Smooth muscle cell (in vitro differentiated cells): Measurements from ENCODE around the gene PHACTR1. TPM values are rescaled to one million over a fixed set of nuclear protein-coding genes. Genes with fewer than 3 reads are reported as not detected.
A peak's percentile ranks its signal among the peaks of the same experiment; 100 is the strongest.
"Not testable (repeated sequence)": the region's sequence is repeated elsewhere in the genome, so short reads cannot be mapped to it uniquely, and the experiment has no call there.

Source experiments
- DNase-seq: peaks from one replicate; lab custom pipeline; 2025; ENCODE audit not compliant: unreplicated experiment; lab: John Stamatoyannopoulos, UW
- H2AFZ ChIP-seq: fragments of 200-600 bp; sonication (generic); 2 replicates; pipeline ENCODE4 v1.6.0; 2016; ENCODE audit warnings: antibody characterized with exemption, low read depth, mild to moderate bottlenecking
- H3F3A ChIP-seq: fragments of 200-600 bp; sonication (generic); 2 replicates; pipeline ENCODE4 v1.6.0; 2017; ENCODE audit warnings: antibody characterized with exemption, low read depth
- H3K27ac ChIP-seq: fragments of 200-600 bp; sonication (generic); 2 replicates; pipeline ENCODE4 v1.5.1; 2016; ENCODE audit warnings: low read depth, mild to moderate bottlenecking
- H3K27me3 ChIP-seq: fragments of 200-600 bp; sonication (generic); 2 replicates; pipeline ENCODE4 v1.6.1; 2016; ENCODE audit warnings: low read depth, mild to moderate bottlenecking
- H3K36me3 ChIP-seq: fragments of 200-600 bp; sonication (generic); 2 replicates; pipeline ENCODE4 v1.5.1; 2016; ENCODE audit warnings: low read depth
- H3K4me1 ChIP-seq: fragments of 200-600 bp; sonication (generic); 2 replicates; pipeline ENCODE4 v1.5.1; 2016; ENCODE audit warnings: low read depth
- H3K4me2 ChIP-seq: fragments of 200-600 bp; sonication (generic); 2 replicates; pipeline ENCODE4 v1.6.0; 2016; ENCODE audit warnings: mild to moderate bottlenecking
- H3K4me3 ChIP-seq: fragments of 200-600 bp; sonication (generic); 2 replicates; pipeline ENCODE4 v1.5.1; 2016; ENCODE audit warnings: mild to moderate bottlenecking
- H3K79me2 ChIP-seq: fragments of 200-600 bp; sonication (generic); 2 replicates; pipeline ENCODE4 v1.6.0; 2016; ENCODE audit warnings: low read depth, mild to moderate bottlenecking
- H3K9ac ChIP-seq: fragments of 200-600 bp; sonication (generic); 2 replicates; pipeline ENCODE4 v1.6.0; 2016; ENCODE audit warnings: low read depth
- H3K9me3 ChIP-seq: fragments of 200-600 bp; sonication (generic); replicated peaks from 2 replicates; pipeline ENCODE4 v1.5.1; 2016; ENCODE audit warnings: low read depth
- H4K20me1 ChIP-seq: fragments of 200-600 bp; sonication (generic); 2 replicates; pipeline ENCODE4 v1.6.0; 2016; ENCODE audit warnings: low read depth
- CTCF ChIP-seq: fragments of 200-600 bp; sonication (generic); IDR thresholded peaks from 2 replicates; pipeline ENCODE4 v1.5.1; 2017; ENCODE audit warnings: borderline replicate concordance, mild to moderate bottlenecking, antibody characterized with exemption; ENCODE audit not compliant: insufficient read depth, poor library complexity, severe bottlenecking
- WGBS: methylation state at CpG from one replicate; pipeline ENCODE4 v1.1.7; 2016; ENCODE audit warnings: low lambda C conversion rate; 5-methylcytosine and 5-hydroxymethylcytosine counted together
- polyA plus RNA-seq: library from polyadenylated mRNA; unstranded; fragments of >200 nt; fragmentation: Nextera tagmentation; extraction: Ambion mirVana; gene quantifications from 2 replicates; pipeline ENCODE4 v1.2.1, GENCODE V29; 2016
- total RNA-seq: library from RNA; depleted of rRNA; stranded (reverse); fragments of >200 nt; gene quantifications from 2 replicates; pipeline ENCODE4 v1.2.3, GENCODE V29; 2014

Gene PHACTR1
- total and polyA plus RNA-seq, 2 experiments from 2014 or later, result 0.09 to 0.67 TPM

DNA sequence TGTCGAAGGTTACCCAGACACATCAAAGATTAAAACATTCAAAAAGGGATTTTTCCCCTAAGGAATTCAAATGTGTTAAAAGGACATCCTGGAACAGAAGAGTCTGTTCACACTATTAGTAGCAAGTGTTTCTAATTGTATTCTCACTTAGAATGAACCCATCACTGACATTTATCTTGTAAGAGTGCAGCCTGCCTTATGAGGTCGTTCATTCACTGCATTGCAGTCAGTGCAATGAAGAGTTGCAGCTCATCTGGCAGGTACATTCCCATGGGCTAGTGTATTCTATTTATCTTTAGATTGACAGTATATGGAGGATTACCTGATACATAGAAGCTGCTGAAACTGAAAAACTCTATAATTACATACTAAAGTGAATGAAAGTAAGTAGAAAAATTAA is 36.5 kb downstream of the PHACTR1 start:
- no peak for TF ChIP-seq CTCF
- H3K4me2 ChIP-seq, result no peak overlapping the region
- no peaks in the 10 kb centered on the region for H3K9me3 ChIP-seq
- H4K20me1 ChIP-seq, result no peaks in the 10 kb centered on the region
- no peak overlapping the region for H3K9ac ChIP-seq
- DNase-seq, result no peak
- peaks cover 36% of the 10 kb centered on the region for H3K27me3 ChIP-seq
- no peaks in the 10 kb centered on the region for H3K79me2 ChIP-seq
- no peak overlapping the region for H3K27ac ChIP-seq
- 88% methylated on average over 2 of the region's 2 CpGs for WGBS
- H3K4me1 ChIP-seq, result no peaks in the 10 kb centered on the region
- H2AFZ ChIP-seq, result no peak overlapping the region
- no peaks in the 10 kb centered on the region for H3K36me3 ChIP-seq
- no peaks in the 10 kb centered on the region for H3F3A ChIP-seq
- no peak overlapping the region for H3K4me3 ChIP-seq

GRCh38 chr6:12760226-12760625 is 43.7 kb downstream of the PHACTR1 start:
- H3K4me2 ChIP-seq, result no peak overlapping the region
- H2AFZ ChIP-seq, result no peak overlapping the region
- WGBS, result 85% methylated on average over 3 of the region's 3 CpGs

DNA sequence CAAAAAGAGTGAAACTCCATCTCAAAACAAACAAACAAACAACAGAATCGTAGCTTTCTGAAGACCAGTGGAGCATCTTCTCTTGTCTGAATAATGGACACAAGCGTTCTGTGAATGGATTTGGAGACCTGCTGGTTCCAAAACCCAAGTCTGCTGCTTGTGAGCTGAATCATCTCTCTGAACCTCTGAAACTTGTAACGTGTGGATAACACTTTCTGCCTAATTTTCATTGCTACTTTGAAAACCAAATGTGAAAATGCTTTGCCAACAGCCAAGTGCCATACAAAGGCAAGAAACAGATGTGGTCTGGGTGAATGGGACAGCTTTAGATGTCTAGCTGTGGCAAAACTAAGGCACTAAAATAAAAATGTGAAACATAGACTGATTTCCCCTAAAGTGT is 44.3 kb downstream of the PHACTR1 start:
- Histone ChIP-seq H4K20me1 (no peaks in the 10 kb centered on the region), H3F3A (no peaks in the 10 kb centered on the region), H3K79me2 (no peaks in the 10 kb centered on the region), H2AFZ (no peak overlapping the region), H3K9ac (no peak overlapping the region), H3K36me3 (no peaks in the 10 kb centered on the region), H3K4me3 (no peak overlapping the region), H3K27ac (peak overlapping the region; percentile 28), H3K4me1 (no peaks in the 10 kb centered on the region), H3K9me3 (no peaks in the 10 kb centered on the region), H3K27me3 (no peaks in the 10 kb centered on the region), H3K4me2 (peak overlapping the region; percentile 13)
- no peak for DNase-seq
- no peak for TF ChIP-seq CTCF
- 73% methylated on average over 3 of the region's 3 CpGs for WGBS

More at GRCh38 chr6:12760226-12760625, 43.7 kb downstream of the PHACTR1 start:
- H3K36me3 ChIP-seq, result no peaks in the 10 kb centered on the region
- no peak overlapping the region for H3K27ac ChIP-seq
- no peak for TF ChIP-seq CTCF
- H3K79me2 ChIP-seq, result no peaks in the 10 kb centered on the region
- H3K9me3 ChIP-seq, result no peaks in the 10 kb centered on the region
- H3K4me1 ChIP-seq, result no peaks in the 10 kb centered on the region
- no peak for DNase-seq
- no peaks in the 10 kb centered on the region for H3K27me3 ChIP-seq
- H4K20me1 ChIP-seq, result no peaks in the 10 kb centered on the region
- no peaks in the 10 kb centered on the region for H3F3A ChIP-seq
- no peak overlapping the region for H3K4me3 ChIP-seq
- H3K9ac ChIP-seq, result no peak overlapping the region

- DNase-seq, result no peak
- Histone ChIP-seq H3K27me3 (no peaks in the 10 kb centered on the region), H3K9ac (peak overlapping the region; percentile 62), H4K20me1 (no peaks in the 10 kb centered on the region), H3K9me3 (no peaks in the 10 kb centered on the region), H3K79me2 (no peaks in the 10 kb centered on the region), H3K27ac (peak overlapping the region; percentile 89), H3K4me2 (peak overlapping the region; percentile 16), H3K4me3 (no peak overlapping the region), H2AFZ (no peak overlapping the region), H3K36me3 (no peaks in the 10 kb centered on the region), H3K4me1 (no peaks in the 10 kb centered on the region), H3F3A (no peaks in the 10 kb centered on the region)
- TF ChIP-seq CTCF, result no peak
- whole genome bisulfite sequencing, result 72% methylated on average over 9 of the region's 9 CpGs
These were observed 45.0 kb downstream of the PHACTR1 start for GRCh38 chr6:12761376-12762115.

DNA sequence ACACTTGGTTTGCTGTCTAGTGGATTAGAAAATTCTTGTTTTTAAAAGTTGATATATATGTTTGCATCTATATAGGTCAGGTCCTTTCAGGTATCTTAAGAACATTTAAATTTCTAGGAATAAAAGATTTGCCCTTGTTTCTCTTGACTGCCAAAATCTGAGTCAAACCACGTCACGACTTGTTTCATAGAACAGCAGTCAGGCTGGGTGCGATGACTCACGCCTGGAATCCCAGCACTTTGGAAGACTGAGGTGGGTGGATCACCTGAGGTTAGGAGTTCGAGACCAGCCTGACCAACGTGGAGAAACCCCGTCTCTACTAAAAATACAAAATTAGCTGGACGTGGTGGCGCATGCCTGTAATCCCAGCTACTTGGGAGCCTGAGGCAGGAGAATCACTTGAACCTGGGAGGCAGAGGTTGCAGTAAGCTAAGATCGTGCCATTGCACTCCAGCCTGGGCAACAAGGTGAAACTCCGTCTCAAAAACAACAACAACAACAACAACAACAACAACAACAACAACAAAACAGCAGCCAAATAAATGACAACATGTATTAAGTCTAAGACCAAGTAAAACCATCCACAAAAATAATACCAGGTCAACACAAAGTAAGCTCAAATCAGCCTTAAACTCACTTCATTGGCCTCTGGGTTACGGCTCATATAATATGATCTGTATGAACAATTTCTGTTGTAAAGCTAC is 46.3 kb downstream of the PHACTR1 start:
- not testable (repeated sequence) for H3K4me2 ChIP-seq, H3K4me3 ChIP-seq, H3K4me1 ChIP-seq, H3K27me3 ChIP-seq, H2AFZ ChIP-seq, H3K9ac ChIP-seq, H3F3A ChIP-seq, DNase-seq, H3K9me3 ChIP-seq, H3K79me2 ChIP-seq, H3K27ac ChIP-seq, H3K36me3 ChIP-seq, H4K20me1 ChIP-seq
- 88% methylated on average over 12 of the region's 12 CpGs for WGBS
